Activated CD4-positive, alpha-beta T cell treated with anti-CD3 and anti-CD28 coated beads, Interleukin-2, amount 50 U/mL, for 48 hours (primary cell): ENCODE measurements around the gene FILIP1L.
"Not testable (repeated sequence)": the region's sequence is repeated elsewhere in the genome, so short reads cannot be mapped to it uniquely, and the experiment has no call there.

ENCODE experiments used
- DNase-seq, 2 experiments: peaks; one replicate each; pipeline ENCODE4 v3.0.0-alpha.2; 2020

Gene FILIP1L

GRCh38 chr3:99858469-99858868 is 255.8 kb downstream of the FILIP1L start:
- no peak for DNase-seq

DNA sequence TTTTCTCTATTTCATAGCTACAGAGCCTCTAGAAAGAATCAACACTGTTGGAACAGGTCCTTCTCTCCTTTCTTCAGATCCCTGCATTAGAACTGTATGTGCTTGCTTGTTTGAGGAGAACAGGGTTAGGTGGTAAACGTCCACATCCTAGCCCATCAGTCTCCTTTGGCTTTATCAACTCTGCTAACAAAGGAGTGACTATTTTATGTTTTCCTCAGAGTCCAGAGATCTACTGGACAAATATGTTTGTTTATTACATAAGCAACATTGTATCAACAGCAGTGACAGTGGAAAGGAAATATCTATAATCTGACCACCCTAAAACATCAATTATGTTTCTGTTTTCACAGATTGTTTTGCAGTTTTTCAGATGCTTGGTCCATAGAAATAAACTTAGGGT is 257.0 kb downstream of the FILIP1L start:
- no peak for DNase-seq

DNA sequence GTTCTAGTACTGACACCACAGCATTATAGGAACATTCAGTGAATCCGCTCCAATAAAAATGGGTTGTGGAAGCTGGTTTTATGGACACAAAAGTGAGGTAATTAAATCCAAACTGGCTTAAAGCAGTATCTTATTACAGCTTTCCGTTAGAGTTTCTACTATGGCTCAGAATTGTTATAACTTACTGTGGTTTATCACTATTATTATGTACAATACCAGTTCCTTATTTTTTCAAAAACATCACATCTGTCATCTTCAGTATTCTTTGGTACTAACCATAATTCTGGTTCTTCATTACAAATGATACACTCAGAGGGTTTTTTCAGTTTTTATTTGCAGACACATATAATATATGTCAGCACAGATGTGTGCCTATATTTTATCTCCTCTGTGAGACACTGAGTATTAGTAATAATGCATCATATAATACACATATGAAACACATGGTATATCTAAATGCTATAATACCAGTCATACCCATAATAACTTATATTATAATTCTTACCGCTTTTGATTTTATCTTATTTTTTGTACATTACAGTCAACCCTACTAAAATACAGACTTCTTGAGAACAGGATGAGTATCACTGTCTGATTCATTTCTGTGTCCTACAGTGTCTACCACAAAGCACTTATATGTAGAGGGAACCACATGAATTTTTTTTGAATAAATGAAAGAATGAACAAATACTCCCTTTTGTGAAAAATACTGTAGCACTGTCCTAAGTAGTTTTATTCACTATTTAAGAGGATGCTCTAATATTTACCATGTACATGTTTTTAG is 257.7 kb downstream of the FILIP1L start:
- no peak for DNase-seq

GRCh38 chr3:99855900-99856299 is 258.4 kb downstream of the FILIP1L start:
- DNase-seq: no peak

DNA sequence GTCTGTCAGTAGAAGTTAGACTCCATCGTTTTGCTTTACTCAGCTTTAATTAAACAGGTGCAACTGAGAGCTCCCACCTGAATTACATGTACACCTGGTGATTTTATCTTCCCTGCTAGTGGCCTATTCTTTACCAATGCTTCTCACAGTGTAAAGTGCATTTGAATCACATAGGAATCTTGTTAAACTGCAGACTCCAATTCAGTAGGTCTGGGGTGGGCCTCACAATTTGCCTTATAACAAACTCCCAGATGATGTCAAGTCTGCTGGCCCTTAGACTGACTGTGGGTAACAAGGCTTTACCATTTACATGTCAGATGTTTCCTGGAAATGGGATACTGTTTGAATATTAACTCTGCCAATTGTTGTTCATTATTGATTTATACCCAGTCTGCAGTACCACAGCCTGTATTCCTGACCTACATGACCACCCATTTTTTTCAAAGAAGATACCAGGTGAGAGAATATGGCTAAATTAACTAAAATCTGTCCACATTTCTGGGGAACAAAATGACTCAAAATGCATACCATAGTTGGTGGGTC is 259.5 kb downstream of the FILIP1L start:
- DNase-seq: no peak

DNA sequence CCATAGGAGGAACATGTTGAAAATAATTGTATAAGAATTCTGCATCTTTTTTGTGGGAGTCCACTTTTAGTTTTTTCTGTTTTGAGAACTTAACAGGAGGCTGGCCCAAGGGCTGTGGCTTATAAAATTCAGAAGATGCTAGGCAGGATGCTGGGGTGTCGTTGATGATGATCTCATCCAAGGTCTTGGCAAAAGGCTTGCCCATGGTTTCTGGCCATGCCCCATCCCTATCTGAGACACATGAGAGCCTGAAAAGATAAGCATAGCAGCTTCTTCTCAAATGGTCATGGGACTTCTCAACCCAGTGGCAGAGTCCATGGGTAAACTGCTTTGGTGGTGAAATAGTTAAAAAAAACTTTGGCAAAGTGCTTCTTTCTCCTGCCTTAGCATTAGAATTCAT is 261.4 kb downstream of the FILIP1L start:
- DNase-seq: no peak

DNA sequence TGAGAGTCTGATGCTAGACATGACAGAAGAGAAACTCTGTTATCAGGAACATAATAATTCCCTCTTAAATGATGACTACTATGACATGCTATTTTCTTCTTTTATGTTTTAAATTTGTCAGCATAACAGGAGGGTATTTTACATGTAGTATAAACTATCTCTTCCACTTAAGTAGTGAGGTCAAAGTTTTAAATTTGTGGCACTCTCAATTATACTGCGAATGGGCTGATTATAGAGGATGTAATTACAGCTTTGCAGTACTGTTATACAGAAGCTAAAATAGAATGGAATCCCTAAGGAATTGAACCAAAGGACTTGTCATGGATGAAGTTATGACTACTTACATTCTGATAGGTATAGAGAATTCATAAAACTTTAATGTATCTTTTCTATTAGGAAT is 262.3 kb downstream of the FILIP1L start:
- DNase-seq: no peak

DNA sequence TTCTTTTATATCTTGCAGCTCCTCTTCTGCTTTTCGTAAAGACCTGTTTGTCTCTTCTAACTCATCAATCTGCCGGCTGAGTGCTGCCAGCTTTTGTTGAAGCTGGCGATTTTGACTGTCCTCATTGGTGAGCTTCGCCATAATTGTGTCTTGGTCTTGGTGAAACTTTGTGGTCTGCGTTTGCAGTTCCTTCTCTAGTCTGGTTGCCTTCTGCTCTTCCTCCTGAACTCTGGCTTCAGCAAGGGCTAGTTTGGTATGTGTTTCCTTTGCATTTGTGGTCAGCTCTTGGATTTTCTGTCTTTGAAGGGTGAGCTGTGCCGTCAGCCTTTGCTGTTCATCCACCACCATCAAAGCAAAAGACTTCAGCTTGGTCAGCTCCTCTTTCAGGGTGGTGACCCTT is 263.7 kb downstream of the FILIP1L start:
- DNase-seq: no peak

DNA sequence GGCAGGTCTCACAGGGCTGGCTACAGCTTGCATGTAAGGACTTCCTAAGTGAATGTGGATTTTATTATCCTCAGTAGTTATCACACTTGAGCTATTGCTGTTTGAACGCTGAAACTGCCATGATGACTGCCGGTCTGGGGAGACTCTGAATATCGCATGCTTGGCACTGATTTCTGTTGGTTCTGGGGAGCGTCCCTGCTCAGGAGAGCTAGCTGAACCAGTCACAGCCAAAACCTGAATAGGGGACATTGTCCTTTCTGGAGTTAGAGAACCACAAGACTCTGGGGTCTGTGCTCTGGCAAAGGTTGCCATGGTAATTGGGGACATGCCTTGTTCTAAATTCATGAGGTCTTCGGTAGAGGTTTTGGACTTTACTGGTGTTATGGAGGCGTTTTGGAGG is 265.9 kb downstream of the FILIP1L start:
- no peak for DNase-seq

DNA sequence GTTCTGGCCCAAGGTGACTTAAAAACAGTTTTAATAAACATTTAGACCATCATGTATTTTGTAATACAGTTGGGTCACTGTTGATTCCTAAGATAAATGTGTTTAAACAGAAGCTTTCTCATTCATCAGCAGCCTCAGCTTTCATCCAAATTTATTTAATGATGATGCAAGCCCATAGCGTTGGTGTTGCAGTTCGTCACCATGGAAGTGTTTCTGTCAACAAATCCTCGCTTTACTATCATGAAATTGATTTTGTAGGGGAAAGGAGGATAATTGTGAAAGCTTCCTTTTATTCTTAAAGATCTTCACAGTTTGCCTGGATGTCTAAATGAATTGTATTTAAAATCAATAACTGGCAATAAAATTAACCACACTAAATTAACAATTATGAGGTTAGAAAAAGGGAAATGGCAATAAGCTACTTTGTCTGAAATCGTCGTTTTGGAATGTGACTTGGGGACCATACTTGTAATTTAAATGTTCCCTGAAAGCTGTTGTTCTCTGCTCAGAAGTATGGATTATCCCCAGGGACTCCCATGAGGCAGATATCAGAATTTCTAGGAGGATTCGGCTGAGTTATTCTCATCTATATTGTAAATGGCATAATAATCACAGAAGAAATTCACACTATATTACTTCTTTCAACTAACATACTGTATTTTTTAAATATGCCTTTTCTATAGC is 267.7 kb downstream of the FILIP1L start:
- DNase-seq: no peak

GRCh38 chr3:99845999-99846398 is 268.3 kb downstream of the FILIP1L start:
- DNase-seq: no peak

DNA sequence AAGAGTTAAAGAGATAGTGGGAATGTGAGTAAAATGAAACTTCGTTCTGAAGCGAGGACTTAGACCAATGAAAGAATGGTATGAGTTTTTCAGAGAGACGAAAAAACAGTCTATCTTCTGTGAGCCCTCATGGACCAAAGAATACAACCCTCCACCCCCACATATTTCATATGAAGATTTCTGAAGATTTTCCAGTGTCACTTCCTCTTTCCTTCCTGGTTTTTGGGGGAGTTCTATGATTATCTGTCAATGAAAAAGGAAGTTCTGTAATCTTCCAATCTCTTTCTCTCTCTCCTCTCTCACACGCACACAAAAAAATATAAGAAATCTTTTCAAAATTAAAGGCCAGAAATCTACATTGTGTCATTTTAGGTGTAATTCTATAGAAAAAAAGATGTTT is 269.0 kb downstream of the FILIP1L start:
- no peak for DNase-seq

- no peak for DNase-seq
Measured at GRCh38 chr3:99843590-99844258, 270.6 kb downstream of the FILIP1L start.

DNA sequence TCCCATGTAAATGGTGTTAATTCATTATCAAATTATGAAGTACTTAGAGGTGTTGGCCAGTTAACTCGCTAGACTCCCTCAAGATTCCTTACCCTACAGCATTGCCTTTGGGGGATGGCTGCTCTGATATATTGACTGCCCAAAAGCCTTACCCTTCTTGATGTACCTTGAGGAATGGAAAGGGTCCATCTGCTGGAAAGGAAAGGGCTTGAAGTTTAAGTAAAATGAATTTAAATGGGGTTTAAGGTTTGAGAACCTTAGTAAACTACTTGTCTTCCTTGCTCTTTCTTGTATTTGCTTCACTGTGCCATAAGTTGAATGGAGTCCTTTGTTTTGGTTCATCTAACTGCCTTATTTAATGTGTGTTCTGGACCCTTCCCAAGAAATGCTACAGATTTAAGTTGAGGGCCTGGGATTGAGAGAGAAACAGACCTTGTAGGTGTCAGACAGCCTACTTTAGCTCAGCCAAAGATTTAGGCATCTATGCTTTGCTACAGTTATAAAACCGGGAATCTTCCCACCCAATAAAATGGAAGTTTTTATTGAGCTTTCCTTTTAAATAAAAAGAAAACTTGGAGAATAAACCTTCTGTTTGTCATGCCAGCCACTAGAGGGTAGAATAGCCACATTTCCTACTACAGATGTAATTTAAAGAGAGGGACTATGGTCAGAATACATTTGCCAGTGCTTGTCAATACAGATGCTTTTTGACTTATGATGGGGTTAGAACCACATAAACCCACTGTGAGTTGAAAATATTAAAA is 271.3 kb downstream of the FILIP1L start:
- no peak for DNase-seq

GRCh38 chr3:99841949-99842348 is 272.4 kb downstream of the FILIP1L start:
- not testable (repeated sequence) for DNase-seq

GRCh38 chr3:99839613-99840012 is 274.7 kb downstream of the FILIP1L start:
- DNase-seq: no peak

- DNase-seq: no peak
Measured at GRCh38 chr3:99838755-99839154, 275.5 kb downstream of the FILIP1L start.

DNA sequence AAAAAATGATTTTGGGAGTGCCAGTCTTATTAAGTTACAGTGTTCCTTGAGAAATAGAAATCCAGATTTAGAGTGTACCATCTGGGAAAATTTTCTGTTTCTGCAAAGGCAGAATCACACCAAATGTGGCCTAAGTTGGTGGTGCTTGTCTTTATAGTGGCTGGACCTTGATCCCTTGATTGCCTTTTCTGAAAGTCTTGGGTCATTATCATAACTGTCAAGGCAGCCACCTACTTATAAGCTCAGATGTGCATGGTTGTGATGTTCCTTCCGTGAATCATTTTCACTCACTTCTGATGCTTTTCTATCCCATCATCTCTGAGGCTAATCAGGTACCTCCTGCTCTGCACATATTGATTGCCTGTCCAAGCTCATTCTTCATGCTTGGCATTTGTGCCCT is 276.6 kb downstream of the FILIP1L start:
- no peak for DNase-seq

DNA sequence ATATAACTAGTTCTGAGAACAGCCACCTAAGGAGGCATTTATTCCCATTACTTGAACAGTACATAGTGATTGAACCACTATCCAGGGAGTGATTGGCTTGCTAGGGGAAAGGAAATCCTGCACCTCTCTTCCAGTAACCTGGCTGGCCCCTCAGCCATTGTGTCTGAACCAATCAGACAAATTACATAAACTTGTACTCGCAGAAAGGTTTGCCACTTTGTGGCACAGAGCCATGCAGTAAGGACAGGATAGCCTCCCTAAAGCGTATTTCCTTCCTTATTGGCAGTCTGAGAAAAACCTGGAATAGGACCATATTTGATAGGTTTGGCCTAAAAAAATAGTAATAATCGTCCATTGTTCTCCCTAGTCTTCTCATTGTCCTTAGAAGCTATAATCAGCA is 277.6 kb downstream of the FILIP1L start:
- no peak for DNase-seq

DNA sequence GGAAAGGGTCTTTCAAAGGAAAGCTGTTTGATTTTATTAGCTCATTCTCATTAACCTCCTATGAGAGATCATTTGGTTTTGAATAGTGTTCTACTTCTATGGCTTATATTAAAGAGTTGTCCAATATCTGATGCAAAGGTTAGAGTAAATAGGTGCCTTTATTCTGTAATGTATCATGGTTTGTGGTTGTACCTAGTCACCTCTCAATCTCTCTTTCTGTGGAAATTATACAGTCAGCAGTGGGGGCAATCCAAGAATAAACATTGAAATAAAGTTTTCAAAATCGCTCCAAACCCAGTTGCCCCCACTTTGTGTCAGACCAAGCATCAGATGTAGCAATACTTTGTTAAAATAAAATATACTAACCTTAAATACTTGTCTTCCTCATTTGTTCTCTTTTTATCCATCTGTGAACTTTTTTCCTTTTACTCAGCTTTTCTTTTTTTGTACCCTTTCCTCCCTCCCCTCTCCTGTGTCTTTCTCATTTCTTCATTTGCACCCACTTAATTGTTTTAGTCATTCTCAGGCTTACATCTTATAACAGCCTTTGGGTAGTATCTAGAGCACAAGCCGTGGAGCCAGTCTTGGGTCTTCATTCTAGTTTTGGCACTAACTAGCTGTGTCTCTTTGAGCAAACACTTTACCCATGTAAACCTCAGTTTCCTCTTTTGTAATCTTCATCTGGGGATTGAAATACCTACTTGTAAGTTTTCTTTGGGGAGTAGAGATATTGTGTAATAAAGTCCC is 279.9 kb downstream of the FILIP1L start:
- DNase-seq: no peak

DNA sequence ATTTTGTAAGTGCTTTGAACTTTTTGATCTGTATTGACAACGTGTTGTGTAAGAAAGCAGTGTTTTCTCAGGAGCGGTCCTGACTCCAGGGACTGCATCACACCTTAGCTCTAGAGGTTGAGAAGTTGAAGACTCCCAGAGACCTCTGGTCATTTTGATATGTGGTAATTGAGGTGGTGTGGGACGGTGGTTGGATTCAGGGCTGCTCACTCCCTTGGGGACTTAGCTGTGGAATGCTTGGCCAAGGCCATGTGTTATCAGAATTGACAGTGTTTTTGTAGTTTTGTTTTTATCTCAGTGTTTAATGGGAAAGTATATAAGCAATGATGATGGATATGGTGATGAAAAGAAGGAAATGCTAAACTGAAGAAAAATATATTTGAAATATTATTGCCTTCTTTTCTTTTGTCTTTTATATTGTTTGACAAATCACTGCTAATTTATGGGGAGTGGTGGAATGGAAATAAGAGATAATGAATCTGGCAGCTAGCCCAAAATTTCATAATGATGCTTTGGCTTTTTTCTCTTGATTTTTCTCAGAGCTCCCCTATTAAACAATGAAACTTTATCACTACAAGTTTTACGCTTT is 280.6 kb downstream of the FILIP1L start:
- no peak for DNase-seq

DNA sequence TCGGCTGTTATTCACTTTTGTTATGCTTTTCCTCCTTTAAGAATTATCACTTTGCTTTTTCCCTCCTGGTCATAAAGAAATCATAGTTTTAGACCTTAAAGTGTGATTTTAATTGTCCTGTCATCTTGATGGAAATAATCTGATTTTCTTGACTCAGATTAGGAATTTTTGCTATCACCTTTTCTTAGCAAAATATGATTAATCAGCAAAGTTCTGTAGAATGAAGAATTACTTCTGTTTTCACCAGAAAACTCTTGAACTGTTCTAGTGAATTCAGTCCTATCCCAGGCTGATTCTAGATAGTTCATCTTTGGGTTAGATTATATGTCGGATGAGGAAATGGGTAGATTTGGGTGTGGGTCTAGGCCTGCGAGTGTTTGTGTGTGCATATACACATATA is 284.5 kb downstream of the FILIP1L start:
- no peak for DNase-seq
